Measurements from ENCODE around the gene TUBAL3. TPM values are rescaled to one million over a fixed set of nuclear protein-coding genes. Genes with fewer than 3 reads are reported as not detected.
A peak's percentile ranks its signal among the peaks of the same experiment; 100 is the strongest.

The TUBAL3 gene
- total RNA-seq, 2 donors from 2014 or later: not detected

- Histone ChIP-seq H3K36me3 (replicated peaks in 1 of 2; ENCODE audit: insufficient read depth in 1 of 2, low read depth in 2 of 2) (no peaks in the 10 kb centered on the region), H3K9me3 (no peaks in the 10 kb centered on the region), H3K4me1 (peaks cover 16% of the 10 kb centered on the region), H3K27ac (no peak overlapping the region), H3K4me3 (no peak overlapping the region), H3K27me3 (no peaks in the 10 kb centered on the region)
- intact Hi-C loops (cut with DNase I): no loop called here
- ATAC-seq: peak; percentile 76
- no peak for DNase-seq
- TF ChIP-seq POLR2A (IDR thresholded peaks at IDR 0.05): no peak
- TF ChIP-seq CTCF (IDR thresholded peaks at IDR 0.05): peak; percentile 37 to 74 (median 68)
- WGBS, 2 donors: 35% methylated on average over 3 of the region's 3 CpGs
These were observed 29.6 kb upstream of the TUBAL3 start for GRCh38 chr10:5434017-5434753.

- Histone ChIP-seq H3K27me3 (no peaks in the 10 kb centered on the region), H3K27ac (no peak overlapping the region), H3K4me3 (no peak overlapping the region), H3K4me1 (peaks cover 16% of the 10 kb centered on the region), H3K36me3 (replicated peaks in 1 of 2; ENCODE audit: insufficient read depth in 1 of 2, low read depth in 2 of 2) (no peaks in the 10 kb centered on the region), H3K9me3 (no peaks in the 10 kb centered on the region)
- DNase-seq: no peak
- TF ChIP-seq CTCF (IDR thresholded peaks at IDR 0.05): no peak
- no peak for TF ChIP-seq POLR2A (IDR thresholded peaks at IDR 0.05)
- ATAC-seq: no peak
- 52 to 70% methylated on average over 1 of the region's 1 CpG for WGBS, 2 donors
- intact Hi-C loops (cut with DNase I): no loop called here
These were observed 28.6 kb upstream of the TUBAL3 start for GRCh38 chr10:5433182-5433581.

DNA sequence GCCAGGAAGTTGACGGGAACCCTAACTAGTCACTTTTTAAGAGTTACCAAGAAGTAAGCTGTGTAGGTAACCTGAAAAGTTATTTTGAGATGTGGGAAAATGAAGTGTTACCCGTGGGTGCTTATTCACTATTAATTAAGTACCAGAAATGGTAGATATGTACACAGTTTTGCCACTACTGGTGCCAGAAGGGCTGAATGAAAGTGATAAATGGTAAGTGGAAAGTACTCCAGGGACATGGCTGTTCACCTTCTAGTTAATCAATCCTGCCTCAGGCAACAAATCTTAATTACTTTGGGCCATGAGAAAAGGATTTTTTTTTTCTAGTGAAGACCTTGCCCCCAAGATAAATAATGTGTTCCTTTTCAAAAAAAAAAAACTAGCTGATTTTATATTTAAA lies 23.5 kb upstream of the TUBAL3 start:
- Histone ChIP-seq H3K9me3 (no peaks in the 10 kb centered on the region), H3K4me1 (no peaks in the 10 kb centered on the region), H3K4me3 (no peak overlapping the region), H3K36me3 (replicated peaks in 1 of 2; ENCODE audit: insufficient read depth in 1 of 2, low read depth in 2 of 2) (no peaks in the 10 kb centered on the region), H3K27me3 (no peaks in the 10 kb centered on the region), H3K27ac (no peak overlapping the region)
- TF ChIP-seq POLR2A (IDR thresholded peaks at IDR 0.05) (no peak), CTCF (IDR thresholded peaks at IDR 0.05) (no peak)
- 45 to 49% methylated on average over 2 of the region's 2 CpGs for WGBS, 2 donors
- ATAC-seq: no peak
- DNase-seq: no peak
- intact Hi-C loops (cut with DNase I): no loop called here

GRCh38 chr10:5424751-5425150 lies 20.1 kb upstream of the TUBAL3 start:
- no peak for ATAC-seq
- H3K27ac ChIP-seq: no peak overlapping the region

More at GRCh38 chr10:5424751-5425150, 20.1 kb upstream of the TUBAL3 start:
- H3K36me3 ChIP-seq (replicated peaks in 1 of 2; ENCODE audit: insufficient read depth in 1 of 2, low read depth in 2 of 2): no peaks in the 10 kb centered on the region
- no peak overlapping the region for H3K4me3 ChIP-seq
- 68 to 82% methylated on average over 3 to 4 of the region's 4 CpGs for WGBS, 2 donors
- intact Hi-C loops (cut with DNase I): no loop called here
- H3K4me1 ChIP-seq: no peaks in the 10 kb centered on the region
- TF ChIP-seq POLR2A (IDR thresholded peaks at IDR 0.05): no peak
- no peak for TF ChIP-seq CTCF (IDR thresholded peaks at IDR 0.05)
- no peaks in the 10 kb centered on the region for H3K27me3 ChIP-seq
- no peak for DNase-seq
- no peaks in the 10 kb centered on the region for H3K9me3 ChIP-seq
